ENCODE results near the gene APBA2.

The APBA2 gene

GRCh38 chr15:28983432-28984311 lies 97.9 kb downstream of the APBA2 start:
- DNase-seq (ENCODE audit: low read depth): no peak

DNA sequence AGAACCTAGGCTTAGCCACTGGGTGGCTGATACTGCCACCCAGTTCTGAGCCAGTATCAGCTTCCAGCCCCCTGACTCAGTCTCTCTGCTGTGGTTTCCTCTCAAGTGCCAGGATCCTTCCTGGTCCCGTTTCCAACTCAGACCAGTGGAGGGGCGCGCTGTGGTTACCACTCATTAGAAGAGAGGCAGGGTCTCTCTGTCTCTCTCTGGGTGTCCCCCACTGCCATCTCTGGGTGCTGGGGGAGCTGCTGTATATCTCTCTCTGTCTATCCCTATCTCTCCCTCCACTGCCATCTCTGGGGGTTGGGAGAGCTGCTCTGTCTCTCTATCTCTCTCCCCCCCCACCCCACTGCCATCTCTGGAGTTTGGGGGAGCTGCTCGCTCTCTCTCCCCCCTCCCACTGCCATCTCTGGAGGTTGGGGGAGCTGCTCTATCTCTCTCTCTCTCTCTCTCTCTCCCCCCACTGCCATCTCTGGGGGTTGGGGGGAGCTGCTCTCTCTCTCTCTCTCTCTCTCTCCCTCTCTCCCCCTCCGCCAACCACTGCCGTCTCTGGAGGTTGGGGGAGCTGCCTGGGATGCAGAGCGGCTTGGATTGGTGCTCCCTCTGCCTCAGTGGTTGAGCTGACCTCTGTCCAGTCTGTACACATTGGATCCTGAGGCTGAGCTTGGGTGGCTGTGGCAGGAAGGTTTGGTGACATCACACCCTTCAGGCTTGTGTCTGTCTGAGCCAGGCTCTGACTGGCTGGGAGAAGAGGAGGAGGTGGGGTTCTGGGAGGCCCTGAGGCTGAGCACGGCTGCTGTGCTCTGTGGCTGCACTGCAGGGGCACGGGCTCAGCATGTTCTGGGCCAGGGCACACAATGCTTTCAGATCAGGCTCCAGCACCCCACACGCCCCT lies 98.9 kb downstream of the APBA2 start:
- no peak for DNase-seq (ENCODE audit: low read depth)

- no peak for DNase-seq (ENCODE audit: low read depth)
Measured at GRCh38 chr15:28985316-28985645, 99.5 kb downstream of the APBA2 start.

- no peak for DNase-seq (ENCODE audit: low read depth)
Measured at GRCh38 chr15:28985691-28986090, 99.9 kb downstream of the APBA2 start.

DNA sequence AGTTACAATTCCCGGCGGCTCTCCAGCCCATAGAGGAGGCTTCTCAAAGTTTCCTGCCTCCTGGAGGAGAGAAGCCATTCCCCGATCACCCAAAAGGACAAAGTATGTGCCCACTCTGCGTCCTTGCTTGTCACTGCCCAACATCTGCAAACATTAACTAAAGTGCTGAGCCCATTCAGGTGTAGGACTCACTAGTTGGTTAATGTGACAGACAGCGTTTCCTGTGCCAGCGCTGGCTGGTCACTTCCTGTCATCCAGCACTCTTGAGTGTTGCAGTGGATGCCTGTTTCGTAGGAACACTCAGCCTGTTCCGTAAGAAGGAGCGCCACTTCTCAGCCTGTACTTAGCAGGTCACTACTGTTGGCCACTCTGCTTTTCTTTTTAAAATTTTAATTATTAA lies 100.3 kb downstream of the APBA2 start:
- no peak for DNase-seq (ENCODE audit: low read depth)

GRCh38 chr15:28986726-28987125 lies 101.0 kb downstream of the APBA2 start:
- DNase-seq (ENCODE audit: low read depth): no peak

DNA sequence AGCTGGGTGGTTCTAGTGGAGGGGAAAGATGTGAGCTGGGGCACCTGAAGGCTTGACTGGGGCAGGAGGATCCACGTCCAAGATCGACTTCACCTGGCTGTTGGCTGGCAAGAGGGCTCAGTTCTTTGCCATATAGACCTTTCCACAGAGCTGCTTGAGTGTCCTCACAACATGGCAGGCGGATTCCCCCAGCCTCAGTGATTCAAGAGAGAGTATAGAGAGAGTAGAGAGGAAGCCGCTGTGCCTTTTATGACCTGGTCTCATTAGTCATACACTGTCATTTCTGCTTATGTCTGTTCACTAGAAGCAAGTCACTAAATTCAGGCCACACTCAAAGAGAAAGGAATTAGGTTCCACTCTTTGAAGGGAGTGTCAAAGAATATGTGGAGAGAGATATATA lies 101.6 kb downstream of the APBA2 start:
- no peak for DNase-seq (ENCODE audit: low read depth)

- DNase-seq (ENCODE audit: low read depth): no peak
Measured at GRCh38 chr15:28989239-28989830, 103.6 kb downstream of the APBA2 start.

GRCh38 chr15:28989896-28990295 lies 104.1 kb downstream of the APBA2 start:
- DNase-seq (ENCODE audit: low read depth): no peak

- no peak for DNase-seq (ENCODE audit: low read depth)
Measured at GRCh38 chr15:28990390-28990789, 104.6 kb downstream of the APBA2 start.

DNA sequence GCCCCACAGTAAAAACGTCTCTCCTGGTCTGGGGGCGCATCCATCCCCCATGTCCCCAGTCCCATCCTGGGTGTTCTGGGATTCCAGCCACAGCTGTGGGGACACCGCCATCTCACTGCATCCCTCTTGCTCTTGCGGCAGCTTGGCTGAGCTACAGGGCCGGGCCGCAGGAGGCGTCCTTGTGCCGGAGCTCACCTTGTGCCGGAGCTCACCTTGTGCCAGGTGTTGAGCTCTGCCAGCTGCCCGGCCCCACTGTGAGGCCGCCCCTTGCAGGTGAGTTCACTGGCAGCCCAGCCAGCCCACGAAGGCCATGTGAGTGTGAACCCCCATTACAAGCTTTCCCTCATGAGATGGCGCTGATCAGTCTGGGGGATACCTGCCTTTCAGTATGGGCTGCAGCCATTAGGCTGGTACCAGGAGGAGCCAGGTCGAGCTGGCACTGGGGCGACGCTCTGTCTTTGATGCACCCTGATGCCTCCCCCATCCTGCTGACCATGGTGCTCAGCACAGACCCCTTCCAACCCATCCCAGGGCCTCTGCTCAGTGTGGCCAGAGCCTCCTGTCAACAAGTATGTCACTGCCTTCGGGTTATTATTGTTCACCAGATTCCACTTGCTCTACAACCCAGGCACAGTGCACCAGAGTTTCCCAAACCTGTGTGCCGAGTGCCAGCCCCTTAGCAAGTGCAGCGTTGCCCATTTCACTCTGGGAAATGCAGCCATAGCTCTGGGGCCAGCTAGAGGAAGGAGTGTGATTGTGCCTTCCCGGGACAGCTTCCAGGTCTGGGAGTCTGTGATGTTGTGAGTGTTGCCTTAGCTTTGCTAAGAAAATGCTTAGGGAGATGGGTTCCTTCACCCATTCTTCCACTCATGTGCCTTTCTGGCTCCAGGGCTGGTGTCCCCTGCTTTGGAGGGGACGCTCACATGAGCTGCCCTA lies 105.7 kb downstream of the APBA2 start:
- no peak for DNase-seq (ENCODE audit: low read depth)

- no peak for DNase-seq (ENCODE audit: low read depth)
Measured at GRCh38 chr15:28992336-28992864, 106.6 kb downstream of the APBA2 start.

DNA sequence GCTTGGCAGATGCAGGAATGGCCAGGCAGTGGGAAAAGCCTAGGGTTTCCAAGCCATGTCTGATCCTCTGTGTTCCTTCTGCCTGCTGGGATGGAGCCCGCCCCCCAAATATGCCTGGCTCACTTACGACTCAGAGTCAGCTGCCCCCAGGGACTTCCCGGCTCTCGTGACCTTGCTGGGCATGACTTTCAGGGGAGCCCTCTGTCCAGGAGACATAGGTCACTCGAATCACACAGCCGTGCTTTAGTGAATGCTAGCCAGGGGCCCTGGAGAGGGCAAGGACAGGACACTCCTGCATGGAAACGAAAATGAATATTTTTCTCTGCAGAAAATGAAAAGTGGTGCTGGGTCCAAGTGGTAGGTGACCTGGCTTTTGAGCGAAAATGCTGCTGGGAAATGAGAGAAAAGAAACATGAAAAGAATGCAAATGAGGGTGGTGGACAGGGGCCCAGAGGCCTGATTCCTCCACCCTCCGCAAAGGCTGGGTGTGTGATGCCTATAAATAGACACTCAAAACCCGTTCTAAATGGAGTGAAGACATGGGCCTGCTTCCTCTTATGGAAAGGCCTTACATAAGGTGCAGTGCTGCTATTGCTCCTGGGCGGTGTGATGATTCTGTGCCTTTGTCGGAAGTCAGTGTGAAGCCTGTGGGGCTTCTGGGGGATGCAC lies 107.4 kb downstream of the APBA2 start:
- DNase-seq (ENCODE audit: low read depth): no peak

- DNase-seq (ENCODE audit: low read depth): no peak
Measured at GRCh38 chr15:28993720-28994053, 107.9 kb downstream of the APBA2 start.

- no peak for DNase-seq (ENCODE audit: low read depth)
Measured at GRCh38 chr15:28994142-28994830, 108.5 kb downstream of the APBA2 start.

DNA sequence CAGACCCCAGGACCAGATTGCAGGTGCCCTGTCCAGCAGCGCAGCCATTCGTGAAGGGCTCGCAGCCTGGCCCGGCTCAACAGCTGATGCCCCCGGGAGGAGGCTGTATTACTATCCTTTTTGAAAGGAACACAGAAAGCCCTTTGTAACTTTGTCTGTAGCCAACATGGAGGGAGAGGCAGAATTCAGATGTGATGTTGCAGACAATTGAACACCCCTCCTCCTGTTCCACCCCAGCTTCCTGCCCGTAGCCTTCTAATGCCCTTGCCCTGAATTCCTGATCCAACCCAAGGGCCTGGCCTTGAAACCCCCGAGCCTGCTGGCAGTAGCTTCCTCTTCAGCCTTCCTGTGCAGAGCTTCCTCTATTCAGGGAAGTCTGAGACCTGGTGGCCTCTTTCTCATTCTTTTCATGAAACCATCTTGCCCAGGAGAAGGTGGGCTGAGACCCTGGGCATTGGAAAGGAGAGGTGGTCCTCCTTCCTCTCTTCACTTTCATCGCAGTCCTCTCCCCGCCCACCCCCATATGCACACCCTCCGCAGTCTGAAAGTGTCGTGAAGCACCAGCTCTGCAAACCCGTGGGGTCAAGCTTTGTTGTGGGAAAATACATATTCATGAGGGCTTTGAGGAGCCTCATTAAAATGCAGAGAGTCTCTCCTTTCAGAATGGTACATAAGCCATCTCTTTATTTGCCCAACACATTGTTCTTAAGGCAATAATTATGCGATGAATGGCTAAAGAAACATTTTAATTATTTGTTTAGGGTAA lies 109.2 kb downstream of the APBA2 start:
- no peak for DNase-seq (ENCODE audit: low read depth)

GRCh38 chr15:28995705-28996104 lies 109.9 kb downstream of the APBA2 start:
- DNase-seq (ENCODE audit: low read depth): no peak

GRCh38 chr15:28996289-28996688 lies 110.5 kb downstream of the APBA2 start:
- DNase-seq (ENCODE audit: low read depth): no peak

DNA sequence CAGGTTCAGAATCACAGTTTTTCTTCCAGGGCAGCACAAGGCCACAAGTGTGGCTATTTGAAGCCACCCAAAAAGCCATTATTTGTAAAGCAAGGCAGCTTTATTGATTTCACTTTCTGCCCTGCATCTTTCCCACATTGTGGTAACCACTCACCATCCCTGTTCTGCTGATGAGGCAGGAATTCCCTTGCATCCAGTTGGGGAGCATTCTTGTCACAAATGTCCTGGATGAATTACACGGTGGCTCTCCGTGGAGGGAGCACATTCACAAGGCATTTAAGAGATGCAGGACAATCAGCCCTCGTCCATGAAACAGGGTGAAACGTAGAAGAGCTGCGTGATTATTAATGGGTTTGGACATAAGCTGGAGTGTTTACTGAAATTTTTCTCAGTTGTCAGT lies 111.2 kb downstream of the APBA2 start:
- no peak for DNase-seq (ENCODE audit: low read depth)

DNA sequence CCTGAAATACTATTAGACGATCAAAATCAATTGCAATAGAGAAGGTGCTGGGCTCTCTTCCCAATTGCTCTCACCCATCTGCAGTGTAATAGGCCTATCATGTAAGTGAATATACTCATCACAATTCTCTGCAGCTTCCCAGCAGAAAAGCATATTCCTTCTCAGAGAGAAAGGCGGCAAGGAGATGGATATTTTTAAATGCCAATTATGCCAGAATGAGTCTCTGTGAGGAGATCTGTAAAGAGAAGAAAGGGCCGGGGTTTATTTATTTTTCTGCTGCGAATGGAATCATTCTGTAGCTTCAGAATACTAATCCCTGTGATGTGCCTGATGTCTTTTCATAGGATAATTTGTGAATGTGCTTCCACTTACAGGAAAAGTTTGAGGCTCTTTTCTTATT lies 112.0 kb downstream of the APBA2 start:
- DNase-seq (ENCODE audit: low read depth): no peak
